Activated CD8-positive, alpha-beta memory T cell treated with anti-CD3 and anti-CD28 coated beads, Interleukin-2, amount 50 U/mL, for 48 hours (primary cell): Measurements from ENCODE around the gene INA.
"Not testable (repeated sequence)": the region's sequence is repeated elsewhere in the genome, so short reads cannot be mapped to it uniquely, and the experiment has no call there.

ENCODE experiments used
- DNase-seq: peaks from one replicate; pipeline ENCODE4 v3.0.0-alpha.2; 2020

Gene INA

DNA sequence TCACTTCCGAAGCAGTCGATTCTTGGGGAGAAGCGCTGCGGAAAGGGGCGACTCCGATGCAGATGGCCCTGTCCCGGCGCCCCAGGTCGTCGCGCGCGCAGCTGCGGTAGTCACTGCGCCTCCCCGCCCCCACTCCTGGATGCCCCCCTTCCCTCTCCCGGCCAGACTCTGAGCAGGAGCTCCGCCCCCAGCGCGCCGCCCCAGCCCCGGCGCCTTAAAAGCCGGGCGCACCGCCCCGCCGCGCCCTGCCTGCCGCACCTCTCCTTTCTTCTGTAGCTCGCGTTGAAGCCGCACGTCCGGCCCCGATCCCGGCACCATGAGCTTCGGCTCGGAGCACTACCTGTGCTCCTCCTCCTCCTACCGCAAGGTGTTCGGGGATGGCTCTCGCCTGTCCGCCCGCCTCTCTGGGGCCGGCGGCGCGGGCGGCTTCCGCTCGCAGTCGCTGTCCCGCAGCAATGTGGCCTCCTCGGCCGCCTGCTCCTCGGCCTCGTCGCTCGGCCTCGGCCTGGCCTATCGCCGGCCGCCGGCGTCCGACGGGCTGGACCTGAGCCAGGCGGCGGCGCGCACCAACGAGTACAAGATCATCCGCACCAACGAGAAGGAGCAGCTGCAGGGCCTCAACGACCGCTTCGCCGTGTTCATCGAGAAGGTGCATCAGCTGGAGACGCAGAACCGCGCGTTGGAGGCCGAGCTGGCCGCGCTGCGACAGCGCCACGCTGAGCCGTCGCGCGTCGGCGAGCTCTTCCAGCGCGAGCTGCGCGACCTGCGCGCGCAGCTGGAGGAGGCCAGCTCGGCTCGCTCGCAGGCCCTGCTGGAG lies at the start of gene INA:
INA (plus strand) TSS at position 243 of the 817 bp plus-strand sequence; CDS start at position 317, 74 bp downstream.
- DNase-seq: peak; percentile 63

DNA sequence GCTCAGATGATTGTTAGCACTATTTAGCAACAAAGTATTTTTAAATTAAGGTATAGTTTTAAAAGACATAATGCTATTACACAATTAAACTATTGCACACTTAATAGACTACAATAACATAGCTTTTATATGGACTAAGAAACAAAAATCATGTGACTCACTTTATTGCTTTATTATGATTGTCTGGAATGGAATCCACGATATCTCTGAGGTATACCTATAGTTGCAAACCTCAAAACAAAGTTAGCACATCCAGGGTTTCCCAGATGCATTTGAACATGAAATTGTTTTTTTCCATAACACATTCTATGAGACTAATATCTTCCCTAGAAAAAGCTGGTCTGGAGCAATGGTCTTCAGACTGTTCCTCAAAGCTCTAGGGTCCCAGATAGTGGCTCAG lies 49.5 kb upstream of the INA start:
- DNase-seq: no peak

DNA sequence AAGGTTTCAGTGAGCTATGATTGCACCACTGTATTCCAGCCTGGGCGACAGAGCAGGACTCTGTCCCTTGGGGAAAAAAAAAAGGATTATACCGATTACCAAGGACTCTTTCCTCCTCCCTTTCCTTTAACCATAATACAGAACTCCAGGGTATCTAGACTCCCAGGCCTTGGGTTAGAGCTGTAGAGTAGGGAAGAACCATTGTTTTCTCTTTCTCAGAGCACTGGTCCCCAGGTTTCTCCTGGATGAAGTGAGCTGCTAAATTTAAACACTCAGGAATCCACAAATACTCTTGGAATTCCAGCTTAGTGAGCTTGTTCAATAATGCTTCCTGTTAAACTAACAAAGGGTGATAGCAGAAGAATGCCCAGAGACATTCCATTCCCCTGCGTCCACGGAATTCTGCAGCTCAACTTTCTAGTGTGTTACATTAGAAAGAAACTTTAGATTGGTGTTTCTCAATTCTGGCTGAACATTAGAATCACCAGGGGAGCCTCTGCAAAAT lies 45.8 kb upstream of the INA start:
- no peak for DNase-seq

DNA sequence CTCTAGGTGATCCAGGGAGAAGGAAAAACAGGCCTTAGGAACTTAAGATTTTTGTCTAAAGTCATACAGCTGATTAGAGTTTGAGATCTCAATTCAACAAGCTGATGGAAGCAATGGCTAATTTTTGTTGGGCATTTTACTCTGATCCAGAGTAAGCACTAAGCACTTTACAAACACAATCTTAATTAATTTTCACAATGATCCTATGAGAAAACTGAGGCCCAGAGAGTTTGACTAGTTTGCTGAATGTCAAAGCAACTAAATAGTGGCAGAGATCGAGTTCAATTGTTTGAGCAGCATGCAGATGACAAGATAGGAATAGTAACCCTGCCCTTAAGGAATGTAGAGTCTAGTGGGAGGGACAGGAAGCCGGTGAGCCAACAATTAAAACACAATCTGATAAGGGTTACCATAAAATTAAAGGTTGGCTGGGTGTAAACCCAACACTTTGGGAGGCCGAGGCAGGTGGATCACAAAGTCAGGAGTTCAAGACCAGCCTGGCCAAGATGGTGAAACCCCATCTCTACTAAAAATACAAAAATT lies 44.7 kb upstream of the INA start:
- no peak for DNase-seq

DNA sequence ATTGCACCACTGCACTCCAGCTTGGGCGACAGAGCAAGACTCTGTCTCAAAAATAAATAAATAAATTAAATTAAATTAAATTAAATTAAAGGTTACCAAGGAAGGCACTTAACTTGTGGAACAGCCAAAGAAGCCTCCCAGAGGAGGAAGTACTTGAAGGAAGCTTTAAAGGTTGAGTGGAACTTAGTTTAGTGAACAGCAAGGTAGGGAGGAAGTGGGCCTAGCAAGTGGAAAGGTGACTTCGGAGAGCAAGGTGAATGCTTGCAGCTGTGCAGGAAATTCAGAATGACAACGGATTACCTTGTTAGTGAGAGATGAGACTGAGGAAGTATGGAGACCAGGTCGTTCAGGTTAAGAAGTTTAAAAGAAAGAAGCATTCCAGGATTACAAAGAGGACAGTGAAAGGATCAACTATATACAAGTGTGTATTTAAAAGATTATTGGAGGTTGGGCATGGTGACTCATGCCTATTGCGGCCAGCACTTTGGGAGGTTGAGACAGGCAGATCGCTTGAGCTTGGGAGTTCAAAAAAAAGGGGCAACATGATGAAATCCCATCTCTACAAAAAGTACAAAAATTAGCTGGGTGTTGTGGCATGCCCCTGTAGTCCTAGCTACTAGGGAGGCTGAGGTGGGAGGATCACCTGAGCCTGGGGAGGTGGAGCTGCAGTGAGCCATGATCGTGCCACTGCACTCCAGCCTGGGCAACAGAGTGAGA lies 44.0 kb upstream of the INA start:
- no peak for DNase-seq

DNA sequence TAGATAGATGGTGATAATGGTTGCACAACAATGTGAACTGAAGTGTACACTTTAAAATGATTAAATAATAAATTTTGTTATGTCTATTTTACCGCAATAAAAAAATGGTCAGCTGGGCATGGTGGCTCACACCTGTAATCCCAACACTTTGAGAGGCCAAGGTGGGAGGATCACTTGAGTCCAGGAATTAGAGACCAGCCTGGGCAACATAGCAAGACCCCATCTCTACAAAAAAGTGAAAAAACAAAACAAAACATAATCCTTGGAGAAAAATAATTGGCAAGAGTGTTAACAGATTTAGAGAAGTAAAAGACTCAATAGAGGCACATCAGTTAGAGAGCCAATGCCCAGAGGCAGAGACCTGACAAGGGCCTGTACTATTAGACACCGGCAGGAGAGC lies 41.2 kb upstream of the INA start:
- DNase-seq: no peak

DNA sequence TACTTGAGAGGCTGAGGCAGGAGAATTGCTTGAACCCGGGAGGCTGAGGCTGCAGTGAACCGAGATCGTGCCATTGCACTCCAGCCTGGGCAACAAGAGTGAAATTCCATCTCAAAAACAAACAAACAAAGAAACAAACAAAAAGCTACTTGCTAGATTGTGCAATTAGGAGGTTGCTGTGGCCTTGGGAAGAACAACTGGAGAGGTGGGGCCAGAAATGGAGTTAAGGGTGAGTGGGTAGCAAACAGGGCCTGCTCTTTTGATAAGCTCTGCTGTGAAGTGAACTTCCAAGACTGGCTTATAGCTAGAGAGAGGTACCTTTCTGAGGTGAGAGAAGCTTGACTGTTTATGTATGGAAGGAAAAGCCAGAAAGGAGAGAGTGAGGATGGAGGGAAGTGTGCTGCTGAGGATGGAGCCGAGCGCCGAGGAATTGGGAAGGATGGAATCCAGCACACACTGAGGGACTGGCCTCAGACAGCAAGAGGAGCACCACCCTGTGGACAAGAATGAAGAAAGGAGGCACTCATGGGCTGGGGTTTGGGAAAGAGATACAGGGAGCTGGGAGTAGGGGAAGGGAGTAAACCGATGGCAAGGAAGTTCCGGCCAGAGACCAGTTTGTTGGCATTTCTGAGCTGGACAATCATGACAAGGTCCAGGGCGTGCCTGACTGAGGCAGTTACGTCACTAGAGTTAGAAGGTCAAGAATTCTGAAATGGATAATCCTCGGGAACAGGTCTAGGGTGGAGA lies 38.3 kb upstream of the INA start:
- DNase-seq: no peak

DNA sequence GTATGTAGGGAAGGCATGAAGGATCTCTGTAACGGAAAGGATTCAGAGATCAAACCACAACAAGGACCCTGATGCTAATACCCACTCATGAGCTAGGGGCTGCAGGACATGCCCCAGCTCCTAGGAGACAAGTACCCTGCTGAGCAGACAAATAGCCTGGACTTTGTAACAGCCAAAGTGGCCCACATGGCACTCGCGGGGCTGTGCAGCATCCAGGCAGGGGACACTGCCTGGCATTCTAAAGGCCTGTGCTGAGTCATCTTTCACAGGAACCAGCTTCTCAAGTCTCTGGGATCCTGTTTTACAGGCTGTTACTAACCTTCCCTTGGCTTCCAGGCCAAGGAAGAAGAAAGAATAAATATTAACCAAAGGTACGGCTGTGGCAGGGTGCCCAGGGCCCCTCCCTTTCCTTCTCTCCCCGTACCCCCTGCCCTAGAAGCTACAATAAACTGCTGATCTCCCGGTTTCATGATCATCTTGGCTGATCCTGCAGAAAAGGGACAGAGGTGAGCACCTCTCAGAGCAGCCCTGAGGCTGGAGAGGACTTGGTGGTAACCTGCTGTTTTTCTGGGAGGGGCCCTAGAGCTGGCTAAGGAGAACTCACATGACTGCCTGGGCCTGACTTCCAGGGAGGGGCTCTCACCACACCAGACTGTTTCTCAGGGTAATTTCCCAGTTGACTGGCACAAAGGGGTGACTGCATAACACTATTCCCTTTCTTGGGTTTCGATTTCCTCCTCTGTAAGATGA lies 35.5 kb upstream of the INA start:
- DNase-seq: no peak

DNA sequence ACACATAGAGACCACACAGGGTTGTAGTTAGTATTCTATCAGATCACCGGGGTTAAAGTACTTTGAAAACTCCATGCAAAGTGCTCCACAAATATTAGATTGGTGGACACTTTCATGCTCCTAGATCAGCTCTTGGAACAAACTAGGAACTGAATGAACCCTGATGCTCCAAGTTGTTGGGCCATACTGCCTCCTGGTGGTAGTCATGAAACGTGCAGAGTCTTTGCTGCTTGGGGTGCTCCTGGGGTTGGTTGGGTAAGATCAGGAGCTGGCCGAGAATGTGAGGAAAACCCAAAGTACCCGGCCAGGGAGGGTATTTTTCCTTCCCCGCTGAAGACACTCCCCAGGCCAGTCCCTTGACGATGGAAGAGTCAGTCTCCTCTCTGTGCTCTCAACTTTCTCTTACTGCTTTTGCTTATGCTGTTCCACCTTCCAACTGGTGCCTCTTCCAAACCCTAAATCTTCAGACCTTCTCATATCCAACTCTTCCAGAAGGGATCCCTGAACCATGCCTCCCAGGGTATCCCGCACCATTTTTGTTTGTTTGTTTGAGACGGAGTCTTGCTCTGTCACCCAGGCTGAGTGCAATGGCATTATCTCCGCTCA lies 32.2 kb upstream of the INA start:
- DNase-seq: peak; percentile 70

DNA sequence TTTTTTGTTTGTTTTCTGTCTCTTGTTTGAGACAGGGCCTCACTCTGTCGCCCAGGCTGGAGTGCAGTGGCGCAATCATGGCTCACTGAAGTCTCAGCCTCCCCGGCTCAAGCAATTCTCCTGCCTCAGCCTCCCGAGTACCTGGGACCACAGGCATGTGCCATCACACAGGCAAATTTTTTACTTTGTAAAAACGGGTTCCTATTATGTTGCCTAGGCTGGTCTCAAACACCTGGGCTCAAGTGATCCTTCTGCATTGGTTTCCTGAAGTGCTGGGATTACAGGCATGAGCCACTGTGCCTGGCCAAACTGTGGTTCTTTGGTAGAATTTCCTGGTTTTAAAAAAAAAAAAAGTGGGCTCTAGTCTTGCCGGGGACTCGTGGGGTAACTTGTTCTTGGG lies 31.4 kb upstream of the INA start, which contains the start of gene RPEL1:
RPEL1 (plus strand) TSS at position 301 of the 400 bp plus-strand sequence. CDS start 110 bp downstream, outside the sequence.
- DNase-seq: not testable (repeated sequence)

DNA sequence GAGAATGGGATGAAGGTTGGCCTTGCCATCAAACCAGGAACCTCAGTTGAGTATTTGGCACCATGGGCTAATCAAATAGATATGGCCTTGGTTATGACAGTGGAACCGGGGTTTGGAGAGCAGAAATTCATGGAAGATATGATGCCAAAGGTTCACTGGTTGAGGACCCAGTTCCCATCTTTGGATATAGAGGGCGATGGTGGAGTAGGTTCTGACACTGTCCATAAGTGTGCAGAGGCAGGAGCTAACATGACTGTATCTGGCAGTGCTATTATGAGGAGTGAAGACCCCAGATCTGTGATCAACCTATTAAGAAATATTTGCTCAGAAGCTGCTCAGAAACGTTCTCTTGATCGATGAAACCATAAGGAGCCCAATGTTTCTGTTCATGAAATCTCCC lies 30.6 kb upstream of the INA start:
- DNase-seq: no peak

DNA sequence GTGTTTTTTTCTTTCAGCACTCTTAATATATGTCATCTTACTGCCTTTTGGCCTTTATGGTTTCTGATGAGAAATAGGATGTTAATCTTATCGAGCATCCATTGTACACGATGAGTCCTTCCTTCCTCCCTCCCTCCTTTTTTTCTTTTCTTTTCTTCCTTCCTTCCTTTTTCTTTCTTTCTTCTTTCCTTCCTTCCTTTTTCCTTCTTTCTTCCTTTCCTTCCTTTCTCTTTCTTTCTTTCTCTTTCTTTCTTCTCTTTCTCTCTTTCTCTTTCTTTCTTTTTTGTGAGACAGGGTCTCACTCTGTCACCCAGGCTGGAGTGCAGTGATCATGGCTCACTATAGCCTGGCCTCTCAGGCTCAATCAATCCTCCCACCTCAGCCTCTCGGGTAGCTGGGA lies 22.8 kb upstream of the INA start:
- DNase-seq: no peak

DNA sequence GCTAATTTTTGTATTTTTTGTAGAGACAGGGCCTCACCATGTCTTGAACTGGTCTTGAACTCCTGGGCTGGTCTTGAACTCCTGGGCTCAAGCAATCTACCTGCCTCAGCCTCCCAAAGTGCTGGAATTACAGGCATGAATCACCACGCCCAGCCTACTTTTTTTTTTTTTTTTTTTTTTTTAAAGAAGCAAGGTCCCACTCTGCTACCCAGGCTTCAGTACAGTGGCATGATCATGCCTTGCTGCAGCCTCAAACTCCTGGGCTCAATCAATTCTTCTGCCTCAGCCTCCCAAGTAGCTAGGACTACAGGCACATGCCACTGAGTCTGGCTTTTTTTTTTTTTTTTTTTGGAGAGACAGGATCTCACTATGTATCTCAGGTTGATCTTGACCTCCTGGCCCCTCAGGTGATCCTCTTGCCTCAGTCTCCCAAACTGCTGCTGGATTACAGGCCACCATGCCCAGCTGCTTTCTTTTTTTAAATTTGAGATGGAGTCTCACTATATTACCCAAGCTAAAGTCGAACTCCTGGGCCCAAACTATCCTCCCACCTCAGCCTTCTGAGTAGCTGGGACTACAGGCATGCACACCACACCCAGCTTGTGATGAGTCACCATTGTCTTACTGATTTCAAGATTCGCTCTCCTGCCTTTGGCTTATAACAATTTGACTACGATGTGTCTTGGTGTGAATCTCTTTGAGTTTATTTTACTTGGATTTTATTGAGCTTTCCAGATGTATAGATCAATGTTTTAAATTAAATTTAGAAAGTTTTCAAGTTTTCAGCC lies 22.2 kb upstream of the INA start:
- DNase-seq: no peak

DNA sequence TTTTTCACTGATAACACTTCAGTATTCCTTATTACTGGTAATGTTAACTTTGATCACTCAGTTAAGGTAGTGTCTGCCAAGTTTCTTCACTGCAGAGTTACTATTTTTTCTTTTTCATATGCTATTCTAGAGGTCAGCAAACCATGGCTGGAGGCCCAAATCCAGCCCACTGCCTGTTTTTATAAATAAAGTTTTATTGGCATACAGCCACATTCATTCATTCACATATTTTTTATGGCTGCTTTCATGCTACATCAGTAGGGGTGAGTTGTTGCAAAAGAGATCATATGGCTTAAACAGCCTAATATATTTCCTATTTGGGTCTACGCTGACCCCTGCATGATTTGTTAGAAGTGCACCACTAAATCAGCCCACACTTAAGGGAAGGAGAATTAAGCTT lies 20.3 kb upstream of the INA start:
- DNase-seq: no peak

DNA sequence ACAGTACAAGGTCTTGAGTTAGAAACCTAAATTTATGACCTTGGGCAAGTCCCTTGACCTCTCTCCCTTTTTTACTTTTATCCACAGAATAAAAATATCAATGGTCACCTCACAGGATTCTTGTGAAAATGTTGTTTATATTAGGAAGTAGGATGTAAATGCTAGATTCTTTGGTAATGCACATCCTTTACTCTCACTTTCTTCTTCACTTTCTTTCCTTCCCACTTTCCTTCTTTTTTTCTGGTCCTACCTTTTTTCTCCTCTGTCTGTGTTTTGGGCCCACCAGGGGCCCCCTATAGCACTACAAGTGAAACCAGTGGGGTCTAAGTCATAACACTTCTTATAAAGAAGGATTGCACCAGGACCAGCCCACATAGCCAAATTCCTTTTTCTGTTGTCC lies 19.1 kb upstream of the INA start:
- no peak for DNase-seq

DNA sequence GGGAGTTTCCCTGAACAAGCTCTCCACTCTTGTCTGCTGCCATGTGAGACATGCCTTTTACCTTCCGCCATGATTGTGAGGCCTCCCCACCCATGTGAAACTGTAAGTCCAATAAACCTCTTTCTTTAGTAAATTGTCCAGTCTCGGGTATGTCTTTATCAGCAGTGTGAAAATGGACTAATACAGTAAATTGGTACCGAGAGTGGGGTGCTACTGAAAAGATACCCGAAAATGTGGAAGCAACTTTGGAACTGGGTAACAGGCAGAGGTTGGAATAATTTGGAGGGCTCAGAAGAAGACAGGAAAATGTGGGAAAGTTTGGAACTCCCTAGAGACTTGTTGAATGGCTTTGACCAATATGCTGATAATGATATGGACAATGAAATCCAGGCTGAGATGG lies 18.0 kb upstream of the INA start:
- DNase-seq: not testable (repeated sequence)

DNA sequence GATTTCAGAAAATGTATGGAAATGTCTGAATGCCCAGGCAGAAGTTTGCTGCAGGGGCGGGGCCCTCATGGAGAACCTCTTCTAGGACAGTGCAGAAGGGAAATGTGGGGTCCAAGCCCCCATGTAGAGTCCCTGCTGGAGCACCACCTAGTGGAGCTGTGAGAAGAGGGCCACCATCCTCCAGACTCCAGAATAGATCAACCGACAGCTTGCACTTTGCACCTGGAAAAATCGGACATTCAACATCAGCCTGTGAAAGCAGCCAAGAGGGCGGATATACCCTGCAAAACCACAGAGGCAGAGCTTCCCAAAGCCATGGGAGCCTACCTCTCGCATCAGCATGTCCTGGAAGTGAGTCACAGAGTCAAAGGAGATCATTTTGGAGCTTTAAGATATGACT lies 16.9 kb upstream of the INA start:
- no peak for DNase-seq

DNA sequence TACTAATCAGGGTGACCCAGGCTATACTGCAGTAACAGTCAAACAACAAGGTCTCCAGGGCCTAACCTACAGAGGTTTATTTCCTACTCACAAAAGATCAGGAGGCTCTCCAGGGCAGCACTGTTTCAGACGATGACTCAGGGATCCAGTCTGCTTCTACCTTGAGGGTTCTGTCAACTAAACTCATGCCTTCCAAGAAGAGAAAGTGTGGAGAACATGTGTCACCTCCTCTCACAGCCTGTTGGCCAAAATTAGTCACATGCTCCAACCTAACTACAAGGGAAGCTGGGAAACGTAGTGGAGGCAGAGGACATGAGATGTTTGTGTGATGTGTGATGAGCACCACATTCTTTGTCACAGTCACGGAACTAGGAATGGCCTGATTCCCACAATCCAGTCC lies 14.7 kb upstream of the INA start:
- DNase-seq: no peak

DNA sequence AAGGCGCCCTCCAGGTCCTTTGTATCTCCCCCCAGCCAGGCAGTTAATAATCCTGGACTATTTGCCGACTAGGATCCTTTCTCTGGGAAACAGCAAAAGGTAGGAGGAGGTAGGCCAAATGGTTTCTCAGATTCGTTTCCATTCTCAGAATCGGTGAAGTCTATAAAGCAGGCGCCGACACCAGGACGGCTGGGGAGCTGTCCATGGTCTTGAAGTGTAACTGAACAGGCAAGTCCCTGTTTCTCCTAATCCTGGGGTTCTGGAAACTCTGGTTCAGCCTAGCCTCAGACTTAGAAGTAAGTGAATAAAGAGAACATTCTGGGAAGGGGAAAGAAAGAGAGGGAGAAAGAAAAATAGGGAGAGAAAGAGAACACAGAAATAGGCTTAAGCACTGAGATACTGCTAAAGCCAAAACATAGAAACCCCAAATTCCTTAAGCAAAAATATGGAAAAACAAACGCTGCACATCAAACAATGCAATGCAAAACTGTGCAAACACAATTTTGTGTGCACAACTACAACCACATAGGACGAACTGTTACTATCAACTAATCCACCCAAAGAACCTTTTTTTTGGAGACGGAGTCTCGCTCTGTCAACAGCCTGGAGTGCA lies 11.1 kb upstream of the INA start:
- DNase-seq: peak; percentile 60

DNA sequence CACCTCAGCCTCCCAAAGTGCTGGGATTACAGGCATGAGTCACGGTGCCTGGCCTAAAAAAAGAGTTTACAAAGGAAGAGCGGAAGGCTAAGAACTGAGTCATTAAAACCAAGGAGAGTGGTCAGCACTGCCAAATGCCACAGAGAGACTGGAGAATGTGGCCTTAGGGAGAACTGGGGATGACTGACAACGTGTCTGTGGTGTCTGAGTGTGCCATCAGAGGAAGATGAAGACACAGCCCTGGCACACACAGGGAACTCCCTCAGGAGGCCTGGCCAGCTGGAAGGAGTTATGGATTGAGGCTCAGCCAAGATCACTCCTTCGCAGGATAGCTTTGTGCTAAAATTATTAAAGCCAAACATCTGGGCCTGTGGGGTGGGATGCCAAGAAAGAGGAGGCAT lies 3.9 kb upstream of the INA start:
- no peak for DNase-seq
